Measurements from ENCODE around the gene SLAMF9. TPM values are rescaled to one million over a fixed set of nuclear protein-coding genes. Genes with fewer than 3 reads are reported as not detected.

The SLAMF9 gene
- total and polyA plus RNA-seq, 2 donors (not counting 3 experiments of a cell fraction or from before 2014, with no cell fraction given): not detected

DNA sequence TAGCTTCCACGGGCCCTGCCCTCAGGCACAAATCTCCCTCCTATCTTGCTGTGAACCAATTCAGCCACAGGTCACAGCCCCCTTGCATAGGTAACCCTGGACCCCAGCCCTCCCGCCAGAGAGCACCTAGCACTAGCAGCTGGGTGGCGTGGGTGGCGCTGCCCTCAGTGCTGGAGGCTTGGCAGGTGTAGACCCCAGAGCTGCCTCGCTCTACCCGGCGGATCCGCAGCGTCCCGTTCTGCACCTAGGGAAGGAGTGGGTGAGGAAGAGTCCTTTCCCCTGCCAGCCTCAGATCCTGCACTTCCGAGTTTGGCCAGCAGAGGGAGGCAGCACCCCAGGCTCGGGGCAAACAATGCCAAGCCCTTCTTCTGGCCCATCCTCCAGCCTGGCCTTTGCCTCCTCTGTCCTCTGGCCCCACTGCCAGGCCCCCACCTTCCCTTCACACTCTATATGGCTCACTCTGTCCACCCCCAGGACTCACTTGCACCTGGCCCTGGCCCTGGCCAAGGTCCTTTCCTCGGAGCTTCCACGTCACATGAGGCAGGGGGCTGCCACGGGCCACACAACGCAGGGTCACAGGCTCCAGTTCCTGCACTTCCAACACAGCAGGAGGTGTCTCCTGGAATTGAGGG, 17.6 kb downstream of the SLAMF9 start:
- dilution Hi-C loops (cut with MboI; ENCODE audit: extremely low pct_ligation_motif_present, low sequenced_read_pairs): no loop called here
- FAIRE-seq: peak; percentile 85
- Histone ChIP-seq H3K9ac (replicated peaks; ENCODE audit: extremely low read depth, insufficient read depth, low read length) (no peak overlapping the region), H3K36me3 (ENCODE audit: control insufficient read depth in 2 of 2, extremely low read depth in 1 of 2, insufficient read depth in 2 of 2, low read length in 2 of 2) (no peaks in the 10 kb centered on the region), H4K20me1 (replicated peaks; ENCODE audit: control insufficient read depth, extremely low read depth, insufficient read depth, low read length) (no peaks in the 10 kb centered on the region), H3K4me2 (ENCODE audit: insufficient read depth, low read length) (no peak overlapping the region), H3K4me1 (ENCODE audit: control insufficient read depth, extremely low read depth, insufficient read depth, low read length) (no peaks in the 10 kb centered on the region), H3K9me3 (replicated peaks; ENCODE audit: control insufficient read depth, insufficient read depth, low read length) (no peaks in the 10 kb centered on the region), H3K9me1 (replicated peaks; ENCODE audit: control insufficient read depth, extremely low read depth, insufficient read depth, low read length) (no peaks in the 10 kb centered on the region), H3K27ac (ENCODE audit: insufficient read depth, low read depth, low read length) (no peak overlapping the region), H2AFZ (ENCODE audit: low read depth, low read length) (no peak overlapping the region), H3K79me2 (ENCODE audit: control insufficient read depth, insufficient read depth, low read length) (no peaks in the 10 kb centered on the region), H3K27me3 (ENCODE audit: control insufficient read depth in 2 of 2, insufficient read depth in 2 of 2, low read length in 2 of 2) (peaks cover 0 to 14% of the 10 kb centered on the region in 2 experiments), H3K4me3 (replicated peaks in 1 of 3; ENCODE audit: insufficient read depth in 1 of 3, low read depth in 1 of 3, low read length in 3 of 3) (no peak overlapping the region)
- TF ChIP-seq POLR2A (IDR thresholded peaks at IDR 0.05; ENCODE audit: low read depth, low read length): no peak
- TF ChIP-seq, protein P1, sequence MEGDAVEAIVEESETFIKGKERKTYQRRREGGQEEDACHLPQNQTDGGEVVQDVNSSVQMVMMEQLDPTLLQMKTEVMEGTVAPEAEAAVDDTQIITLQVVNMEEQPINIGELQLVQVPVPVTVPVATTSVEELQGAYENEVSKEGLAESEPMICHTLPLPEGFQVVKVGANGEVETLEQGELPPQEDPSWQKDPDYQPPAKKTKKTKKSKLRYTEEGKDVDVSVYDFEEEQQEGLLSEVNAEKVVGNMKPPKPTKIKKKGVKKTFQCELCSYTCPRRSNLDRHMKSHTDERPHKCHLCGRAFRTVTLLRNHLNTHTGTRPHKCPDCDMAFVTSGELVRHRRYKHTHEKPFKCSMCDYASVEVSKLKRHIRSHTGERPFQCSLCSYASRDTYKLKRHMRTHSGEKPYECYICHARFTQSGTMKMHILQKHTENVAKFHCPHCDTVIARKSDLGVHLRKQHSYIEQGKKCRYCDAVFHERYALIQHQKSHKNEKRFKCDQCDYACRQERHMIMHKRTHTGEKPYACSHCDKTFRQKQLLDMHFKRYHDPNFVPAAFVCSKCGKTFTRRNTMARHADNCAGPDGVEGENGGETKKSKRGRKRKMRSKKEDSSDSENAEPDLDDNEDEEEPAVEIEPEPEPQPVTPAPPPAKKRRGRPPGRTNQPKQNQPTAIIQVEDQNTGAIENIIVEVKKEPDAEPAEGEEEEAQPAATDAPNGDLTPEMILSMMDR (IDR thresholded peaks at IDR 0.05; ENCODE audit: extremely low read depth in 1 of 2, insufficient read depth in 1 of 2, low read depth in 1 of 2, low read length in 2 of 2): peak; percentile 86 to 98
- DNase-seq (ENCODE audit: low read depth, low spot score): peak; percentile 47
- POLR2A ChIA-PET: no interaction called here
- no TSS peak for BruUV-seq (replicated peaks)
- intact Hi-C loops (cut with micrococcal nuclease): loop anchor here (1.0 to 5.0 kb wide), 5 partner anchors 70 to 161 kb away; partner anchors contain the start of gene IGSF8
- CTCF ChIA-PET: interaction anchor here (1.7 to 13.3 kb wide), 2 partner anchors 10 to 69 kb away, joined by 6 to 169 read pairs; partner anchors contain the start of gene IGSF9

DNA sequence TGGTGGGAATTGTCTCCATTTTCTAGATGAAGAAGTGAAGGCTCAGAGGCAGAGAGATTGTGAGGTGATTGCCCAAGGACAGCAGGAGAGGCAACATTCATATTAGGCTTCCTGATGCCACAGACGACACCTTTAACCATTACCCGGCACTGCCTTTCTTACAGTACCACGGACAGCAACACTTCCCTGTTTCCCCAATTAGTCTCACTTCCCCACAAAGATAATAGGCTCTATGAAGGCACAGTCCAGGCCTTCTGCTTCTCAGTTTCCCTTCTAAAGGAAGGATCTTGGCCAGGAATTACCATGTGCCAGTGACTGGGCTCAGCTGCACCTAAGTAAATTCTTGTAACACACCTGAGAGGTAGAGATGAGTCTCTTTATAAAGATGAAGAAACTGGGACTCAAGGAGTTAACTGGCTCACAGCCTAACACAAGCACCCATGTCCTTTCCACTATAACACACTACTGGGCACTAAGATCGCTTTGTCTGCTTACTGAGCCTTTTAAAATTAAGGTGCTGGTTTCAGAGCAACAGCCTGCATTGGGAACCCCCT, 18.2 kb downstream of the SLAMF9 start:
- CTCF ChIA-PET: interaction anchor here (0.6 to 13.3 kb wide), 4 partner anchors 10 to 441 kb away, joined by 3 to 169 read pairs (median 5); partner anchors contain the start of gene IGSF9
- no peaks in the 10 kb centered on the region for H3K9me3 ChIP-seq (replicated peaks; ENCODE audit: control insufficient read depth, insufficient read depth, low read length)

More for the DNA sequence above, 18.2 kb downstream of the SLAMF9 start:
- H3K4me2 ChIP-seq (ENCODE audit: insufficient read depth, low read length): no peak overlapping the region
- intact Hi-C loops (cut with micrococcal nuclease) (loop anchor here (1.0 to 5.0 kb wide), 5 partner anchors 71 to 162 kb away; partner anchors contain the start of gene IGSF8), dilution Hi-C loops (cut with MboI; ENCODE audit: extremely low pct_ligation_motif_present, low sequenced_read_pairs) (no loop called here)
- no peaks in the 10 kb centered on the region for H4K20me1 ChIP-seq (replicated peaks; ENCODE audit: control insufficient read depth, extremely low read depth, insufficient read depth, low read length)
- peaks cover 0 to 14% of the 10 kb centered on the region in 2 experiments for H3K27me3 ChIP-seq (ENCODE audit: control insufficient read depth in 2 of 2, insufficient read depth in 2 of 2, low read length in 2 of 2)
- H3K9me1 ChIP-seq (replicated peaks; ENCODE audit: control insufficient read depth, extremely low read depth, insufficient read depth, low read length): no peaks in the 10 kb centered on the region
- H3K4me3 ChIP-seq (replicated peaks in 1 of 3; ENCODE audit: insufficient read depth in 1 of 3, low read depth in 1 of 3, low read length in 3 of 3): no peak overlapping the region
- H3K27ac ChIP-seq (ENCODE audit: insufficient read depth, low read depth, low read length): no peak overlapping the region
- BruUV-seq (replicated peaks): no TSS peak
- FAIRE-seq (no peak), DNase-seq (ENCODE audit: low read depth, low spot score) (no peak)
- no peaks in the 10 kb centered on the region for H3K36me3 ChIP-seq (ENCODE audit: control insufficient read depth in 2 of 2, extremely low read depth in 1 of 2, insufficient read depth in 2 of 2, low read length in 2 of 2)
- H2AFZ ChIP-seq (ENCODE audit: low read depth, low read length): no peak overlapping the region
- H3K9ac ChIP-seq (replicated peaks; ENCODE audit: extremely low read depth, insufficient read depth, low read length): no peak overlapping the region
- H3K79me2 ChIP-seq (ENCODE audit: control insufficient read depth, insufficient read depth, low read length): no peaks in the 10 kb centered on the region
- POLR2A ChIA-PET: no interaction called here
- no peaks in the 10 kb centered on the region for H3K4me1 ChIP-seq (ENCODE audit: control insufficient read depth, extremely low read depth, insufficient read depth, low read length)
- TF ChIP-seq, protein P1 (IDR thresholded peaks at IDR 0.05; ENCODE audit: extremely low read depth in 1 of 2, insufficient read depth in 1 of 2, low read depth in 1 of 2, low read length in 2 of 2): no peak
- no peak for TF ChIP-seq FOS (IDR thresholded peaks at IDR 0.05; ENCODE audit: borderline replicate concordance, insufficient read depth, low read length)
- TF ChIP-seq, protein P2, sequence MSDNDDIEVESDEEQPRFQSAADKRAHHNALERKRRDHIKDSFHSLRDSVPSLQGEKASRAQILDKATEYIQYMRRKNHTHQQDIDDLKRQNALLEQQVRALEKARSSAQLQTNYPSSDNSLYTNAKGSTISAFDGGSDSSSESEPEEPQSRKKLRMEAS (IDR thresholded peaks at IDR 0.05; ENCODE audit: insufficient read depth, insufficient read length): no peak
- TF ChIP-seq JUN (IDR thresholded peaks at IDR 0.05; ENCODE audit: borderline replicate concordance, insufficient read depth, insufficient read length, low read depth): no peak
- TF ChIP-seq POLR2AphosphoS5 (IDR thresholded peaks at IDR 0.05; ENCODE audit: insufficient read depth, low read depth, low read length): no peak
- TF ChIP-seq MYC (IDR thresholded peaks at IDR 0.05; ENCODE audit: low read depth, low read length): no peak

All from endothelial cell of umbilical vein (primary cell).